Measurements from ENCODE around the gene SPOCK1. TPM values are rescaled to one million over a fixed set of nuclear protein-coding genes. Genes with fewer than 3 reads are reported as not detected.
A peak's percentile ranks its signal among the peaks of the same experiment; 100 is the strongest.

Gene SPOCK1
- total RNA-seq, 1 experiment from 2014 or later = 23.9 TPM

DNA sequence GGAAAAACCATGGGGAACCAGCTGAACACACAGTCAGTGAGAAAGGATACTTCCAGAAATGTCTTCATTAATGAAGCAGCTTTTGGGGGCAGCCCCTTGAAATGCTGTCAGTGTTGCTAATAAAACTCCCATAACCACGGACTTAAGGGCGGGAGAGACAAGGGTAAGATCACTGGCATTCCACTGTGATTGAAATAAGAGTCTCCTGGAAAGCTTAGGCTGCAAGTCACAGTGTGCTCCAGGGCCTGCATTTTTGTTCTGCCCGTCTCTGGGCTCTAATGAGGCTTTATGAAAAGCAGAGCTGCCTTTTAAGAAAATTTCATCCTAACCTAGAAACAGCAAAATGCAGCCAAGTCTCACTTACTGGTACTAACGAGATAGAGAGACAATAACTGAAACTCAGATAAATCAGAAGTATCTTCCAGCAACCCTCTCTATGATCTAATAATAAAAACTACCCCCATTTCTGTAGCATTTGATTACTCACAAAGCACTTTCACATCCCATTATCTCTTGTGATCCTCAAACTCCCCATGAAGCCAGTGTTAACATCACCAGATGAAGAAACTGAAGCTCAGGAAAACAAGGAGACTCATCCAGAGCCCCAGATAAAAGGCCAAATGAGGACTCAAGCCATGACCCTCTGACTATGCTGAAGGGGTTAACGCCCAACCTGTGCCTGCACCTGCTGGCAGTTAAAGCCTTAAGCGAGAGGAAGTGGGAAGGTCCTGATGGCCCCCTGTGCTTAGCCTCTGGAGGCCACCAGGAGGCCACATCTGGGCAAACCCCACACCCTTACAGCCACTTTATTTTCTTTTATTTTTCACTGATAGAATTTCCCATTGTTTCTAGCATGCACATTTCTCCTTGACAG, 37.5 kb downstream of the SPOCK1 start:
- no peak overlapping the region for H3K4me2 ChIP-seq
- no peaks in the 10 kb centered on the region for H3K36me3 ChIP-seq (ENCODE audit: low read depth)
- no peaks in the 10 kb centered on the region for H3K27me3 ChIP-seq (ENCODE audit: insufficient read depth, low read depth)
- TF ChIP-seq EZH2 (IDR thresholded peaks at IDR 0.05; ENCODE audit: low read depth) = no peak
- TF ChIP-seq, protein P1, sequence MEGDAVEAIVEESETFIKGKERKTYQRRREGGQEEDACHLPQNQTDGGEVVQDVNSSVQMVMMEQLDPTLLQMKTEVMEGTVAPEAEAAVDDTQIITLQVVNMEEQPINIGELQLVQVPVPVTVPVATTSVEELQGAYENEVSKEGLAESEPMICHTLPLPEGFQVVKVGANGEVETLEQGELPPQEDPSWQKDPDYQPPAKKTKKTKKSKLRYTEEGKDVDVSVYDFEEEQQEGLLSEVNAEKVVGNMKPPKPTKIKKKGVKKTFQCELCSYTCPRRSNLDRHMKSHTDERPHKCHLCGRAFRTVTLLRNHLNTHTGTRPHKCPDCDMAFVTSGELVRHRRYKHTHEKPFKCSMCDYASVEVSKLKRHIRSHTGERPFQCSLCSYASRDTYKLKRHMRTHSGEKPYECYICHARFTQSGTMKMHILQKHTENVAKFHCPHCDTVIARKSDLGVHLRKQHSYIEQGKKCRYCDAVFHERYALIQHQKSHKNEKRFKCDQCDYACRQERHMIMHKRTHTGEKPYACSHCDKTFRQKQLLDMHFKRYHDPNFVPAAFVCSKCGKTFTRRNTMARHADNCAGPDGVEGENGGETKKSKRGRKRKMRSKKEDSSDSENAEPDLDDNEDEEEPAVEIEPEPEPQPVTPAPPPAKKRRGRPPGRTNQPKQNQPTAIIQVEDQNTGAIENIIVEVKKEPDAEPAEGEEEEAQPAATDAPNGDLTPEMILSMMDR (conservative IDR thresholded peaks at IDR 0.05) = no peak
- no peaks in the 10 kb centered on the region for H3K9me3 ChIP-seq (ENCODE audit: insufficient read depth, low read depth)
- no peak for DNase-seq
- ChIA-PET CTCF (no interaction called here), POLR2A (ENCODE audit: unreplicated experiment) (no interaction called here)
- H3K4me1 ChIP-seq (replicated peaks; ENCODE audit: insufficient read depth) = no peaks in the 10 kb centered on the region
- no peaks in the 10 kb centered on the region for H4K20me1 ChIP-seq (ENCODE audit: insufficient read depth)
- no peak overlapping the region for H2AFZ ChIP-seq
- H3F3A ChIP-seq (ENCODE audit: insufficient read depth, low read depth) = no peaks in the 10 kb centered on the region
- H3K9me2 ChIP-seq (ENCODE audit: insufficient read depth) = no peaks in the 10 kb centered on the region; the same call in 1 of the 2 replicates
- no TSS peak for BruUV-seq (replicated peaks)
- H3K79me2 ChIP-seq (ENCODE audit: low read depth) = no peaks in the 10 kb centered on the region
- no peak overlapping the region for H3K27ac ChIP-seq
- H3K4me3 ChIP-seq = no peak overlapping the region
- intact Hi-C loops (cut with micrococcal nuclease; ENCODE audit: unreplicated experiment) = no loop called here

DNA sequence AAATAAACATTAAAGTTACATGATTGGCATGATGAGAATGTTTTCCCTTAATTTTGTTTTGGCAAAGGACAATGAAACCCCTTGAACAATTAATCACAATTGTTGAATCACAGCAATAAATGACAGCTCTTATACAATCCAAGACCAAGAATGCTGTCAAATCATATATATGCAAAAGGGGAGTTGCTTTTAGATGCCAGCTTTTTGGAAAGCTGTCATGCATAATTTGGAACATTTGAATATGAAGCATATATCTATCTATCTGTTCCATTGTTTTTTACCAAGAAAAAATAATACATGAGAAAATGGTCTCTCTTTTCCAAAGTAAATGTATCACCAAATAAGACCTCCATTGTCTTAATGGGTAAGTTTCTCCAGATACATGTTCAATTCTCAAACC, 44.5 kb downstream of the SPOCK1 start:
- no peak for DNase-seq
- Histone ChIP-seq H2AFZ (no peak overlapping the region), H3K27me3 (ENCODE audit: insufficient read depth, low read depth) (no peaks in the 10 kb centered on the region), H3K4me2 (no peak overlapping the region), H3K4me1 (replicated peaks; ENCODE audit: insufficient read depth) (no peaks in the 10 kb centered on the region), H3K9me2 (ENCODE audit: insufficient read depth) (peaks cover 3% of the 10 kb centered on the region; the same call in 1 of the 2 replicates), H3K9me3 (ENCODE audit: insufficient read depth, low read depth) (no peaks in the 10 kb centered on the region; the same call in 1 of the 2 replicates), H3F3A (ENCODE audit: insufficient read depth, low read depth) (no peaks in the 10 kb centered on the region), H3K79me2 (ENCODE audit: low read depth) (no peaks in the 10 kb centered on the region), H3K36me3 (ENCODE audit: low read depth) (no peaks in the 10 kb centered on the region), H4K20me1 (ENCODE audit: insufficient read depth) (no peaks in the 10 kb centered on the region), H3K27ac (no peak overlapping the region), H3K4me3 (no peak overlapping the region)
- intact Hi-C loops (cut with micrococcal nuclease; ENCODE audit: unreplicated experiment) = no loop called here
- ChIA-PET CTCF (no interaction called here), POLR2A (ENCODE audit: unreplicated experiment) (no interaction called here)
- no TSS peak for BruUV-seq (replicated peaks)
- TF ChIP-seq, protein P1 (conservative IDR thresholded peaks at IDR 0.05) = no peak
- no peak for TF ChIP-seq EZH2 (IDR thresholded peaks at IDR 0.05; ENCODE audit: low read depth)

DNA sequence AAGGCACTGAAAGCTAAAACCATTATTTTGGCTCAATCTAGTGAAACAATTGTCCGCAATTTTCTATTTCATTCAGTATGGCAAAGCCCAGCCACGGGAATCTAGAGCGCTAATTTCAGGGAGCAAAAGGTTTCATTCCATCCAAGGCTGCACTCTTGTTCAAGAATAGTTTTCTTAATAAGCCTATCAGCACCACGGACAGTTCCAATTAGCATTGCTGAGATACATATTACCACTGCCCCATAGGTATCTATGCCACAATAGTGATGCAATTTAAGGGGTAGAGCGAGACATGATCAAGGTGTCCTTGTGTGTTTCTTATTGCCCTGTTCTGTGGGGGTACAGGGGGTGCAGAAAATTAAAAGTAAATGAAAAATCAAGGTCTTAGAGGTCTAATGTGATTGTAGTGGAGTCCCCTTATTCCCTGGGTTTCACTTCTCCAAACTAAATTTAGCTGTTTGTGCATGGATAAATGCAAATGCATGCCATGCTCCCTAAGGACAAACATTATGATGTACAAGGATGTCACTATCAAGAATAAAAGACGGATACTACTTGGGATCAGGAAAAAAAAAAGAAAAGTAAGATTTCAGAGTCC, 45.5 kb downstream of the SPOCK1 start:
- H3K9me3 ChIP-seq (ENCODE audit: insufficient read depth, low read depth) = no peaks in the 10 kb centered on the region; the same call in 1 of the 2 replicates
- H3K79me2 ChIP-seq (ENCODE audit: low read depth) = no peaks in the 10 kb centered on the region
- H2AFZ ChIP-seq = no peak overlapping the region
- POLR2A ChIA-PET (ENCODE audit: unreplicated experiment) = no interaction called here
- no peak overlapping the region for H3K27ac ChIP-seq
- TF ChIP-seq, protein P1 (conservative IDR thresholded peaks at IDR 0.05) = no peak
- no peak for TF ChIP-seq EZH2 (IDR thresholded peaks at IDR 0.05; ENCODE audit: low read depth)
- H3K4me1 ChIP-seq (replicated peaks; ENCODE audit: insufficient read depth) = no peaks in the 10 kb centered on the region
- H3K36me3 ChIP-seq (ENCODE audit: low read depth) = no peaks in the 10 kb centered on the region
- no peaks in the 10 kb centered on the region for H3F3A ChIP-seq (ENCODE audit: insufficient read depth, low read depth)
- peak in 1 of 2 experiments; percentile 18 for DNase-seq
- CTCF ChIA-PET = no interaction called here
- no peaks in the 10 kb centered on the region for H4K20me1 ChIP-seq (ENCODE audit: insufficient read depth)
- H3K27me3 ChIP-seq (ENCODE audit: insufficient read depth, low read depth) = no peaks in the 10 kb centered on the region
- no TSS peak for BruUV-seq (replicated peaks)
- intact Hi-C loops (cut with micrococcal nuclease; ENCODE audit: unreplicated experiment) = no loop called here
- no peak overlapping the region for H3K4me2 ChIP-seq
- peaks cover 3% of the 10 kb centered on the region; the same call in 1 of the 2 replicates for H3K9me2 ChIP-seq (ENCODE audit: insufficient read depth)
- no peak overlapping the region for H3K4me3 ChIP-seq

Data from PC-9 (cell line).